Measurements from ENCODE around the gene JAZF1.

DNA sequence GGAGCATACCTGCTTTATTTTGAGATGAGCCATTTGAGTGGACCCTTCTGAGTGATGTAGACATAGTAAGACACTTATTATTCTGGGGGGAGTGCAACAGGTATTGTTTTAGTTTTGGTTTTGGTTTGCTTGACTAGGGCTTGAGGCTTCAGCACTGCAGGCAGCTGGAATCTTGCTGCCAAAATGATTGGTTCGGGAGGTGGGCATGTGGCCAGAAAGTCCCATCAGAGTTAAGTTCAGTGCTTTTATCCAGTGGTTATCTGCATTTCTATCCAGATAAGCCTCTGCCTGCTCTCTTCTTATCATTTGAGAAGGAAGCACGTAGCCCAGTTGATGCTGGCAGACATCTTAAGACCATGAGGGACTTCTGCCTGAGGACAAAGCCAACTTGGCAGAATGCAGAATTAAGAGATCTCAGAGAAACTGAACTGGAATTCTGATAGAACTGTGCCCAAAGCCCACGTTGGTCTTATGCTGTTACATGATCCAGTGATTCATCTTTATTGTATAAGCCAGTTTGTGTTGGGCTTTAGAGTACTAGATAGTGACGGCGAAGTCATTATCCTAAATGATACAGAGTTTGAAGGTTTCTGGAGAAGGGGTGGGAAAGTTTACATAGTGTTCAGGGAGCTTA lies 9.6 kb upstream of the JAZF1 start:
- no peak for TF ChIP-seq TCF12 (IDR thresholded peaks at IDR 0.05; ENCODE audit: low read depth, low read length)
- no peak for TF ChIP-seq HDAC2 (IDR thresholded peaks at IDR 0.05; ENCODE audit: borderline replicate concordance in 1 of 2, low read depth in 2 of 2, low read length in 2 of 2)
- TF ChIP-seq POLR2A (IDR thresholded peaks at IDR 0.05; ENCODE audit: control extremely low read depth in 1 of 2, low read depth in 2 of 2, low read length in 2 of 2), result no peak
- TF ChIP-seq, protein P1, sequence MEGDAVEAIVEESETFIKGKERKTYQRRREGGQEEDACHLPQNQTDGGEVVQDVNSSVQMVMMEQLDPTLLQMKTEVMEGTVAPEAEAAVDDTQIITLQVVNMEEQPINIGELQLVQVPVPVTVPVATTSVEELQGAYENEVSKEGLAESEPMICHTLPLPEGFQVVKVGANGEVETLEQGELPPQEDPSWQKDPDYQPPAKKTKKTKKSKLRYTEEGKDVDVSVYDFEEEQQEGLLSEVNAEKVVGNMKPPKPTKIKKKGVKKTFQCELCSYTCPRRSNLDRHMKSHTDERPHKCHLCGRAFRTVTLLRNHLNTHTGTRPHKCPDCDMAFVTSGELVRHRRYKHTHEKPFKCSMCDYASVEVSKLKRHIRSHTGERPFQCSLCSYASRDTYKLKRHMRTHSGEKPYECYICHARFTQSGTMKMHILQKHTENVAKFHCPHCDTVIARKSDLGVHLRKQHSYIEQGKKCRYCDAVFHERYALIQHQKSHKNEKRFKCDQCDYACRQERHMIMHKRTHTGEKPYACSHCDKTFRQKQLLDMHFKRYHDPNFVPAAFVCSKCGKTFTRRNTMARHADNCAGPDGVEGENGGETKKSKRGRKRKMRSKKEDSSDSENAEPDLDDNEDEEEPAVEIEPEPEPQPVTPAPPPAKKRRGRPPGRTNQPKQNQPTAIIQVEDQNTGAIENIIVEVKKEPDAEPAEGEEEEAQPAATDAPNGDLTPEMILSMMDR (IDR thresholded peaks at IDR 0.05; ENCODE audit: control extremely low read depth in 1 of 3, insufficient read depth in 1 of 3, low read depth in 1 of 3, low read length in 3 of 3), result no peak
- no peak for TF ChIP-seq RAD21 (IDR thresholded peaks at IDR 0.05 in 1 of 2, conservative IDR thresholded peaks at IDR 0.05 in 1 of 2; ENCODE audit: low read depth in 2 of 2, low read length in 2 of 2)
- TF ChIP-seq PHF8 (conservative IDR thresholded peaks at IDR 0.05; ENCODE audit: low read depth, low read length), result no peak
- TF ChIP-seq POU5F1 (IDR thresholded peaks at IDR 0.05; ENCODE audit: low read depth, low read length), result no peak
- no peak for TF ChIP-seq SIX5 (IDR thresholded peaks at IDR 0.05; ENCODE audit: low read depth, low read length)
- TF ChIP-seq BRCA1 (IDR thresholded peaks at IDR 0.05; ENCODE audit: low read depth, low read length), result no peak
- TF ChIP-seq RFX5 (IDR thresholded peaks at IDR 0.05; ENCODE audit: borderline replicate concordance, low read depth, low read length), result no peak
- no peak for TF ChIP-seq EP300 (IDR thresholded peaks at IDR 0.05; ENCODE audit: borderline replicate concordance in 1 of 2, low read depth in 2 of 2, low read length in 2 of 2)
- TF ChIP-seq, protein P2, sequence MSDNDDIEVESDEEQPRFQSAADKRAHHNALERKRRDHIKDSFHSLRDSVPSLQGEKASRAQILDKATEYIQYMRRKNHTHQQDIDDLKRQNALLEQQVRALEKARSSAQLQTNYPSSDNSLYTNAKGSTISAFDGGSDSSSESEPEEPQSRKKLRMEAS (IDR thresholded peaks at IDR 0.05), result no peak
- TF ChIP-seq EGR1 (IDR thresholded peaks at IDR 0.05; ENCODE audit: borderline replicate concordance, low read depth, low read length), result no peak
- TF ChIP-seq SIN3A (conservative IDR thresholded peaks at IDR 0.05 in 1 of 2, IDR thresholded peaks at IDR 0.05 in 1 of 2; ENCODE audit: low read depth in 1 of 2, low read length in 2 of 2), result no peak

All from H1 (cell line).